ENCODE results near the gene PRPF6. TPM values are rescaled to one million over a fixed set of nuclear protein-coding genes. Genes with fewer than 3 reads are reported as not detected.
"Not testable (repeated sequence)": the region's sequence is repeated elsewhere in the genome, so short reads cannot be mapped to it uniquely, and the experiment has no call there.

The PRPF6 gene
- total RNA-seq, 1 donor, result 36.6 TPM

- Histone ChIP-seq H3K4me1 (ENCODE audit: insufficient read depth, low read length) (no peaks in the 10 kb centered on the region), H3K4me3 (ENCODE audit: low read length) (no peak overlapping the region), H3K27me3 (ENCODE audit: insufficient read depth, low read length) (no peaks in the 10 kb centered on the region), H3K9me3 (ENCODE audit: low read depth, low read length) (no peaks in the 10 kb centered on the region)
These were observed 23.2 kb downstream of the PRPF6 start for GRCh38 chr20:64003960-64004725.

GRCh38 chr20:64005394-64005793 lies 24.5 kb downstream of the PRPF6 start:
- H3K4me1 ChIP-seq (ENCODE audit: insufficient read depth, low read length), result peaks cover 5% of the 10 kb centered on the region
- no peaks in the 10 kb centered on the region for H3K9me3 ChIP-seq (ENCODE audit: low read depth, low read length)
- no peak overlapping the region for H3K4me3 ChIP-seq (ENCODE audit: low read length)
- H3K27me3 ChIP-seq (ENCODE audit: insufficient read depth, low read length), result no peaks in the 10 kb centered on the region

GRCh38 chr20:64006490-64006889 lies 25.6 kb downstream of the PRPF6 start:
- Histone ChIP-seq H3K4me3 (ENCODE audit: low read length) (no peak overlapping the region), H3K4me1 (ENCODE audit: insufficient read depth, low read length) (peaks cover 12% of the 10 kb centered on the region), H3K27me3 (ENCODE audit: insufficient read depth, low read length) (no peaks in the 10 kb centered on the region), H3K9me3 (ENCODE audit: low read depth, low read length) (no peaks in the 10 kb centered on the region)

GRCh38 chr20:64006902-64007301 lies 26.0 kb downstream of the PRPF6 start:
- Histone ChIP-seq H3K4me3 (ENCODE audit: low read length) (no peak overlapping the region), H3K9me3 (ENCODE audit: low read depth, low read length) (no peaks in the 10 kb centered on the region), H3K4me1 (ENCODE audit: insufficient read depth, low read length) (peaks cover 12% of the 10 kb centered on the region), H3K27me3 (ENCODE audit: insufficient read depth, low read length) (no peaks in the 10 kb centered on the region)

GRCh38 chr20:64009811-64010387 lies 29.0 kb downstream of the PRPF6 start:
- Histone ChIP-seq H3K4me1 (ENCODE audit: insufficient read depth, low read length) (peaks cover 27% of the 10 kb centered on the region), H3K9me3 (ENCODE audit: low read depth, low read length) (no peaks in the 10 kb centered on the region), H3K27me3 (ENCODE audit: insufficient read depth, low read length) (no peaks in the 10 kb centered on the region), H3K4me3 (ENCODE audit: low read length) (no peak overlapping the region)

GRCh38 chr20:64010711-64011237 lies 29.8 kb downstream of the PRPF6 start:
- Histone ChIP-seq H3K4me1 (ENCODE audit: insufficient read depth, low read length) (peaks cover 27% of the 10 kb centered on the region), H3K9me3 (ENCODE audit: low read depth, low read length) (no peaks in the 10 kb centered on the region), H3K27me3 (ENCODE audit: insufficient read depth, low read length) (no peaks in the 10 kb centered on the region), H3K4me3 (ENCODE audit: low read length) (no peak overlapping the region)

GRCh38 chr20:64011366-64011779 lies 30.4 kb downstream of the PRPF6 start:
- H3K9me3 ChIP-seq (ENCODE audit: low read depth, low read length), result no peaks in the 10 kb centered on the region
- no peak overlapping the region for H3K4me3 ChIP-seq (ENCODE audit: low read length)
- H3K27me3 ChIP-seq (ENCODE audit: insufficient read depth, low read length), result no peaks in the 10 kb centered on the region
- peaks cover 27% of the 10 kb centered on the region for H3K4me1 ChIP-seq (ENCODE audit: insufficient read depth, low read length)

- not testable (repeated sequence) for H3K27me3 ChIP-seq (ENCODE audit: insufficient read depth, low read length); H3K9me3 ChIP-seq (ENCODE audit: low read depth, low read length); H3K4me3 ChIP-seq (ENCODE audit: low read length)
- H3K4me1 ChIP-seq (ENCODE audit: insufficient read depth, low read length), result peaks cover 27% of the 10 kb centered on the region
These were observed 31.6 kb downstream of the PRPF6 start for GRCh38 chr20:64012385-64013154.

- H3K9me3 ChIP-seq (ENCODE audit: low read depth, low read length), result no peaks in the 10 kb centered on the region
- no peak overlapping the region for H3K4me3 ChIP-seq (ENCODE audit: low read length)
- H3K27me3 ChIP-seq (ENCODE audit: insufficient read depth, low read length), result no peaks in the 10 kb centered on the region
- peaks cover 23% of the 10 kb centered on the region for H3K4me1 ChIP-seq (ENCODE audit: insufficient read depth, low read length)
These were observed 34.7 kb downstream of the PRPF6 start for GRCh38 chr20:64015635-64016034.

GRCh38 chr20:64021124-64021975 lies 40.4 kb downstream of the PRPF6 start:
- Histone ChIP-seq H3K4me1 (ENCODE audit: insufficient read depth, low read length) (no peaks in the 10 kb centered on the region), H3K9me3 (ENCODE audit: low read depth, low read length) (no peaks in the 10 kb centered on the region), H3K4me3 (ENCODE audit: low read length) (no peak overlapping the region), H3K27me3 (ENCODE audit: insufficient read depth, low read length) (no peaks in the 10 kb centered on the region)

- H3K9me3 ChIP-seq (ENCODE audit: low read depth, low read length), result no peaks in the 10 kb centered on the region
- no peaks in the 10 kb centered on the region for H3K27me3 ChIP-seq (ENCODE audit: insufficient read depth, low read length)
- no peaks in the 10 kb centered on the region for H3K4me1 ChIP-seq (ENCODE audit: insufficient read depth, low read length)
- H3K4me3 ChIP-seq (ENCODE audit: low read length), result no peak overlapping the region
These were observed 41.9 kb downstream of the PRPF6 start for GRCh38 chr20:64022671-64023360.

- H3K27me3 ChIP-seq (ENCODE audit: insufficient read depth, low read length), result no peaks in the 10 kb centered on the region
- no peaks in the 10 kb centered on the region for H3K4me1 ChIP-seq (ENCODE audit: insufficient read depth, low read length)
- H3K9me3 ChIP-seq (ENCODE audit: low read depth, low read length), result no peaks in the 10 kb centered on the region
These were observed 42.6 kb downstream of the PRPF6 start for GRCh38 chr20:64023361-64024140.

GRCh38 chr20:64024141-64024990 lies 43.4 kb downstream of the PRPF6 start:
- H3K27me3 ChIP-seq (ENCODE audit: insufficient read depth, low read length), result no peaks in the 10 kb centered on the region

More at GRCh38 chr20:64023361-64024140, 42.6 kb downstream of the PRPF6 start:
- no peak overlapping the region for H3K4me3 ChIP-seq (ENCODE audit: low read length)

More at GRCh38 chr20:64024141-64024990, 43.4 kb downstream of the PRPF6 start:
- H3K4me3 ChIP-seq (ENCODE audit: low read length), result no peak overlapping the region
- H3K9me3 ChIP-seq (ENCODE audit: low read depth, low read length), result no peaks in the 10 kb centered on the region
- H3K4me1 ChIP-seq (ENCODE audit: insufficient read depth, low read length), result no peaks in the 10 kb centered on the region

Data from mononuclear cell (primary cell).